ENCODE results near the gene CYGB. TPM values are rescaled to one million over a fixed set of nuclear protein-coding genes. Genes with fewer than 3 reads are reported as not detected.

Gene CYGB
- total and polyA plus RNA-seq, 10 of the 15 experiments (the other 5 are each of a cell fraction or from before 2014, with no cell fraction given) = 0.34 TPM; not detected in 9

- no peak for TF ChIP-seq USF1 (IDR thresholded peaks at IDR 0.05; ENCODE audit: borderline replicate concordance, extremely low read length, insufficient read depth, low read depth, low read length)
- no peak for TF ChIP-seq NR2F1 (conservative IDR thresholded peaks at IDR 0.05)
- peak in 1 of 2 experiments; percentile 12; a peak in 1 of 4 replicates for TF ChIP-seq BHLHE40 (IDR thresholded peaks at IDR 0.05; ENCODE audit: borderline replicate concordance in 1 of 2, low read depth in 2 of 2, low read length in 1 of 2)
- peak; percentile 74; the same call in 1 of the 2 replicates for TF ChIP-seq POLR2AphosphoS2 (IDR thresholded peaks at IDR 0.05; ENCODE audit: low read depth, low read length)
- TF ChIP-seq CUX1 (IDR thresholded peaks at IDR 0.05; ENCODE audit: insufficient replicate concordance, low read depth, low read length) = no peak
- TF ChIP-seq IRF5 (IDR thresholded peaks at IDR 0.05; ENCODE audit: borderline replicate concordance) = no peak
- no peak for TF ChIP-seq STAT1 (conservative IDR thresholded peaks at IDR 0.05)
- no peak for TF ChIP-seq ZNF592 (IDR thresholded peaks at IDR 0.05)
- no peak for TF ChIP-seq IRF4 (IDR thresholded peaks at IDR 0.05; ENCODE audit: low read depth, low read length)
- 0 out of 2 replicates have a peak, but pooled peaks have one; percentile 2 for TF ChIP-seq CBFB (IDR thresholded peaks at IDR 0.05; ENCODE audit: low read depth)
- TF ChIP-seq SMARCA5 (IDR thresholded peaks at IDR 0.05) = no peak
- peak; percentile 37 for TF ChIP-seq POLR2A (IDR thresholded peaks at IDR 0.05; ENCODE audit: low read depth, low read length)
- TF ChIP-seq BACH1 (IDR thresholded peaks at IDR 0.05; ENCODE audit: borderline replicate concordance) = peak; percentile 51; the same call in 1 of the 2 replicates
Observed at GRCh38 chr17:76492123-76492988, 45.2 kb downstream of the CYGB start (continued).
